ENCODE results near the gene INSIG2. TPM values are rescaled to one million over a fixed set of nuclear protein-coding genes. Genes with fewer than 3 reads are reported as not detected.

The INSIG2 gene
- total RNA-seq, 2 experiments from 2014 or later = 30.1 to 32.6 TPM

DNA sequence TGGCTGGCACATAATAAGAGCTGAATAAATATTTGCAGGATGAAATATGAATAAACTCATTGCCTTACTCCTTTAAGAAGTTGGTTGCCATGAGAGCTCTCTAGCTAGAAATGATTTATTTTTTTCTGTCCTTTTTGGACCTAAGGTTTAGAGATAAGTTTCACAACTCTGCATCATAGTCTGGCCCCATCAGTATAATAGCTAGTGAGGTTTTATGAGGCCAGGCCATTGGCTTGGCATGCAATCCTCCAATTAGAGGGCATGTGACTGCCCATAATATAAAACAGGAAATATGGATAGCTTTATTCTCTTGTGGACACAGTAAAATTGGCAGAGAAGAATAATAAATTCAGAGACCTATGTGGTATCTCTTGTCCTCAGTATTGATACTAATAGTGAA is 26.2 kb upstream of the INSIG2 start:
- Mint-ChIP-seq H3K27ac (no peak overlapping the region), H3K4me3 (no peak overlapping the region), H3K4me1 (ENCODE audit: low read depth) (peaks cover 13% of the 10 kb centered on the region), H3K9me3 (ENCODE audit: insufficient read depth) (no peaks in the 10 kb centered on the region), H3K27me3 (ENCODE audit: low read depth) (peaks cover 34% of the 10 kb centered on the region), H3K36me3 (ENCODE audit: low read depth) (no peaks in the 10 kb centered on the region)
- no peak for ATAC-seq
- ChIA-PET POLR2A (no interaction called here), CTCF (interaction anchor here (1.5 to 2.8 kb wide), 3 partner anchors 11 to 30 kb away, joined by 9 to 11 read pairs (median 10); no protein-coding TSS in a partner anchor)
- no peak for DNase-seq

DNA sequence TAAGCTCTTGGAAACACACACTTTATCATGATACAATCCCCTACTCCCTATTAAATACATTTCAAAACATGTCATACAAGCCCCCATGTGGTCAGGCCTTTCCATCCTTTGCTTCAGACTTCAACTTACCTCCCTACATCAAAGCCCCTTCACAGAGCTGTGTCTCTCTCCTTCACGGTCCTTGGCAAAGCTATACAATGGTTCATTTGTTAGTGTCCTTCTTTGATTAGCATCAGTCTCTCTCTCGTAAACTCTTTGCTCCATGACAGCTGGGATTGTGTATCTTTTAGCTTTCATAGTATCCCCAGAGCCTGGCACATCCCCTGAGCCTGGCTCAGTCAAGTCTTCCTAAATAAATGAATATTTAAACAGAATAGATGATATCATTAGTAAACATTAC is 25.6 kb upstream of the INSIG2 start:
- Mint-ChIP-seq H3K4me3 (no peak overlapping the region), H3K27me3 (ENCODE audit: low read depth) (peaks cover 34% of the 10 kb centered on the region), H3K27ac (no peak overlapping the region), H3K9me3 (ENCODE audit: insufficient read depth) (no peaks in the 10 kb centered on the region), H3K36me3 (ENCODE audit: low read depth) (no peaks in the 10 kb centered on the region), H3K4me1 (ENCODE audit: low read depth) (peaks cover 13% of the 10 kb centered on the region)
- CTCF ChIA-PET = interaction anchor here (1.0 to 2.8 kb wide), 4 partner anchors 11 to 30 kb away, joined by 3 to 11 read pairs (median 10); no protein-coding TSS in a partner anchor
- POLR2A ChIA-PET = no interaction called here
- DNase-seq = no peak
- no peak for ATAC-seq

DNA sequence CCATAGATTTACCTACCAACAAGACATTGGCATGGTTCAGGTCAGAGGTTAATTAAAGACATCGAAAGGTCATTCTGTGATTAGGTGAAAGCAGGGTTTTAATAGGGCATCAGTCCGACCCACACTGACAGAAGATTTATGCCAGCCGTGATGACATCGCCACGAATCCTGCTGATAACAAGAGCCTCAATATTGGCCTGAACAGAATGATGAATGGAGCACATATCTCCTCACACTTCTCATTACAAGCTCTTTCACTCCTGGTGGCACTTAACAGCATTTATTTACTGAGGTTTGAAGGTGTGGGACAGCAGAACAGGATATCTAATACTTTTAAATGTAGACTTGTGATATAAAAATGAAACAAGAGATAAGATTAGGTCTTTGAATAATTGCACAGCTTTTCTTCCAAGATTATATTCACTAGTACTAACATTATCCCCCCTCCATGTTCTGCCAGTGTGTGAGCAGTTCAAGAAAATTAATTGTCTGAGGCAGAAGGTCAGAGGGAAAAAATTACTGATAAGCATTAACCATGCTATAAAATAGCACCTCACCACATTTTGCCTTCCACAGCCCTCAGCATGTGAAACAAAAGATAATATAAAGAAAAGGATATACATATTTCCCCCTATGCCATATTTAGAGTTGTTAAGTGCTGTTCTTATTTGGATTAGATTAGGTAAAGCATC is 23.1 kb upstream of the INSIG2 start:
- H3K4me3 Mint-ChIP-seq = no peak overlapping the region
- no peaks in the 10 kb centered on the region for H3K36me3 Mint-ChIP-seq (ENCODE audit: low read depth)
- H3K27ac Mint-ChIP-seq = no peak overlapping the region
- POLR2A ChIA-PET = no interaction called here
- CTCF ChIA-PET = interaction anchor here (3.5 kb wide), 1 partner anchor 33 kb away, joined by 10 read pairs; no protein-coding TSS in a partner anchor
- H3K9me3 Mint-ChIP-seq (ENCODE audit: insufficient read depth) = no peaks in the 10 kb centered on the region
- peaks cover 38% of the 10 kb centered on the region for H3K27me3 Mint-ChIP-seq (ENCODE audit: low read depth)
- no peak for DNase-seq
- H3K4me1 Mint-ChIP-seq (ENCODE audit: low read depth) = peaks cover 7% of the 10 kb centered on the region
- ATAC-seq = no peak

DNA sequence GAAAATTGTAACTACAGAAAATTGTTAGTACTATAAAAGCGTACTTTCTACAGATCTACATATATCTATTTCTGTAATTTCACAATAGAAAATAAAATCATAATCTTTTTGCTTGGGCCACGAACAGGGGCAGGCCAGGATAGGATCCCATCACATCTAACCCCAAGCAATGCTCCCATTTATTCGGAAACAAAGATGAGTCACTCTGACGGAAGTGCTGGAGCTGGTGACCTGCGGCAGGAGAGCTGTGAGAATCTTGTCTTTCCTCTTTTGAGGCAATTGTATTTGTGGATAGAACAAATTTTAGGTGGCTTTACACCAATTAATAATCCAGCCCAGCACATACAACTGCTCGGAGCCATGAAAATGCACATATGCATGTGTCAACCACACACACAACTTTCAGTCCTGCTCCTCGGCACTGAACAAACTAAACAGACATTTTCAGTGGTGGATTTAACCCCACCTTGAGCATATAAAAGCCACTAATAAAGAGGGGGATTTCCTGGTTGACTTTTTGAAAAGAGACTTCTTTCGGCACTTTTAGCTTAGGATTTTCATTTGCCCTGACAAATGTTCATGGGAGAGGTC is 22.3 kb upstream of the INSIG2 start:
- POLR2A ChIA-PET = no interaction called here
- Mint-ChIP-seq H3K27ac (no peak overlapping the region), H3K27me3 (ENCODE audit: low read depth) (peaks cover 37% of the 10 kb centered on the region), H3K4me3 (no peak overlapping the region), H3K4me1 (ENCODE audit: low read depth) (peaks cover 2% of the 10 kb centered on the region), H3K9me3 (ENCODE audit: insufficient read depth) (no peaks in the 10 kb centered on the region), H3K36me3 (ENCODE audit: low read depth) (no peaks in the 10 kb centered on the region)
- DNase-seq (no peak), ATAC-seq (no peak)
- CTCF ChIA-PET = interaction anchor here (0.7 to 3.5 kb wide), 2 partner anchors 33 to 63 kb away, joined by 3 to 10 read pairs; no protein-coding TSS in a partner anchor

DNA sequence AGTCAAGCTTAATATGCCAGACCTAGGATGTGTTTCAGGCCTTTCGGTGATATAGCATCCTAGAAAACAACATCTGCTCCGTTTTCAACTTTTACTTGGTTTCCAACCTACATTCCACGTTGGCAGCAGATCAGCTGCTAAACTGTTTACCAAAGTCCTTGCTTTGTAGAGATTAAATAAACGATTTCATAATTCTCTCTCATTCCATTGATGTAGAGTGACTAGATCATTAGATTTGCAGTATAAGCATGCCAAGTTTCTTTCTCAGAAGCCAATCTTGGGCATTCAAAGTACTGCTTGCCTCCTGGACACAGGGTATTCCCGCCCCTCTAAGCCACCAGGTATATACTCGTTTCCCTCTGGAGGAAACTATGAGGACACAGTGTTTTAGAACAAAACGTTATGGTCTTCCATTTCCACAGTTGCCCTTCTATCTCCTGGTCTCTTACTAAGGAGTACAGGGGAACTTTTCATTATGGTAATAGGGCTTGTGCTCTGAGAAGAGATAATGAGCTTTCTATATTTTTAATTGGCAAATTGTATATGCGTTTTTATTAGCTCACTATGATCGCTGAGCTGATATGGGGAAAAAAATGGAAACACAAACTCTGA is 10.5 kb upstream of the INSIG2 start:
- DNase-seq = no peak
- no peak overlapping the region for H3K4me3 Mint-ChIP-seq
- H3K4me1 Mint-ChIP-seq (ENCODE audit: low read depth) = no peaks in the 10 kb centered on the region
- ATAC-seq = no peak
- peaks cover 41% of the 10 kb centered on the region for H3K27me3 Mint-ChIP-seq (ENCODE audit: low read depth)
- H3K36me3 Mint-ChIP-seq (ENCODE audit: low read depth) = no peaks in the 10 kb centered on the region
- ChIA-PET CTCF (interaction anchor here (1.0 to 1.8 kb wide), 3 partner anchors 10 to 45 kb away, joined by 3 to 7 read pairs (median 5); partner anchors contain the start of gene INSIG2), POLR2A (no interaction called here)
- no peaks in the 10 kb centered on the region for H3K9me3 Mint-ChIP-seq (ENCODE audit: insufficient read depth)
- H3K27ac Mint-ChIP-seq = no peak overlapping the region

- POLR2A ChIA-PET = no interaction called here
- Mint-ChIP-seq H3K4me1 (ENCODE audit: low read depth) (no peaks in the 10 kb centered on the region), H3K36me3 (ENCODE audit: low read depth) (no peaks in the 10 kb centered on the region), H3K27ac (no peak overlapping the region), H3K4me3 (no peak overlapping the region), H3K9me3 (ENCODE audit: insufficient read depth) (no peaks in the 10 kb centered on the region), H3K27me3 (ENCODE audit: low read depth) (peaks cover 36% of the 10 kb centered on the region)
- CTCF ChIA-PET = interaction anchor here (1.0 to 1.8 kb wide), 3 partner anchors 9 to 46 kb away, joined by 3 to 7 read pairs (median 5); partner anchors contain the start of gene INSIG2
- DNase-seq (no peak), ATAC-seq (no peak)
Observed at GRCh38 chr2:118078734-118079133, 9.5 kb upstream of the INSIG2 start.

DNA sequence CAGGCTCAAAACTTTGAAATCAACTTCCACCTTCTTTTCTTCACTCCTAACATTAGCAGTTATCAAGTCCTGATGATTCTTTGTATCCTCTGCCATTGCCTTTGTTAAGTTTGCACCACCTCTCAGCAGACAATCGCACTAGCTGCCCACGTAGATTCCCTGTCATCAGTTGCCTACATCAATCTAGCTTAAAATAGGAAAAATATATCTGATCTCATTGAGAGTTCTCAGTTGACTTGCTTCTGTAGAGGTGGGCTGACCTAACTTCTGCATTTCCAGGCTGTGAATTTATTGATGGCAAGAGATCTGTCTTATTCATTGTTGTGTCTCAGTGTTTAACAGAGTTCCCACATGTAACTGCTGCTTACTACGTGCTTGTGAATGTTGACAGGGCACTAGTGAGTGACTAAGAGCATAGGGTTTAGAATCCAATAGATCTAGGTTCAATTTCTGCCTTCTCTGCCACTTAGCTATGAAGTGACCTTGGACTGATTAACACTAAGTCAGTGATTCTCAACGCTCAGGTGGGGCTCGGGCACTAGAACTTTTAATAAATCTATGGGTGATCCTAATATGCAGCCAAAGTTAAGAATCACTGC is 3.7 kb upstream of the INSIG2 start:
- ATAC-seq (no peak), DNase-seq (no peak)
- Mint-ChIP-seq H3K27me3 (ENCODE audit: low read depth) (peaks cover 27% of the 10 kb centered on the region), H3K36me3 (ENCODE audit: low read depth) (no peaks in the 10 kb centered on the region), H3K27ac (no peak overlapping the region), H3K9me3 (ENCODE audit: insufficient read depth) (no peaks in the 10 kb centered on the region), H3K4me1 (ENCODE audit: low read depth) (peaks cover 4% of the 10 kb centered on the region), H3K4me3 (no peak overlapping the region)
- POLR2A ChIA-PET = no interaction called here
- CTCF ChIA-PET = interaction anchor here (0.5 to 2.0 kb wide), 7 partner anchors 37 to 772 kb away, joined by 3 to 6 read pairs (median 4); partner anchors contain the start of gene DDX18

DNA sequence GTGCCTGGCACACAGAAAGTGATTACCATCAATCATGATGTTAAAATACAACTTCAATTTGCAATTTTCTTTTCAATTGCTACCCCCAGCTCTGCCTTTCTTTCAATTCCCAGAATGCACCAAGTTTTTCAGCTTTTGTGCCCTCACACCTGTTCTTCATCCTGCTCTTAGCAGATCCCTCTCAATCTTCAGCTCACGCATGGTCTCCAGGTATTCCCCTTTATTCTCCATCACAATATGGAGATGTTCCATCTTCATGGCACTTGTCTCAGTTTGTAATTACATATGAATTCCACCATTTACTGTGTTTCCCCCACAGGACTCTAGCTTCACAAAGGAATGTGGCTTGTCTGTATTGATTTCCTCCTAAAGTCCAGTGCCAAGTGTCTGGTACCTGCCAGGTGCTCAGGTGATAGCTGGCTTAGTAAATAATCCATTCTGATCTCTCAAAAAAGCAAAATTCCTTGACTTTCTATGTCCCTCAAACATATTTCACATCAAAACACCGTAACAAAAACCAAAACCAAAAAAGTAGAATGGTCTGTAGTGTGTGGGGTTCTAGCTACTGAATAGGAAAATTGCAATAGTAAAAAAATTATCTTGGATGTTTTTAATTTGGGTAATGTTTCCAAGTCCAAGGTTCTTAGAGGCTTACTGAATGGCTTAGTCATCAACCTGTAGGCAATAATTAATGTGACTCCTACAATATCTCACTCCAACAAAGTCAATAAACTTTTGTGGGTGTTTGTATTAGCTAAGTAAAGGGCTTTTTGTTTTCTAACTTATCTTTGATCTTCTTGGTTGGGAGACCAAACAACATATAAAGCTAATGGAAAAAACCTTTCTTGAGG is 2.9 kb upstream of the INSIG2 start:
- no peak overlapping the region for H3K27ac Mint-ChIP-seq
- CTCF ChIA-PET = interaction anchor here (1.2 to 2.0 kb wide), 4 partner anchors 38 to 271 kb away, joined by 3 to 6 read pairs (median 4); partner anchors contain the start of gene DDX18

GRCh38 chr2:118086024-118086633 is 2.1 kb upstream of the INSIG2 start:
- H3K9me3 Mint-ChIP-seq (ENCODE audit: insufficient read depth) = no peaks in the 10 kb centered on the region
- ChIA-PET POLR2A (no interaction called here), CTCF (interaction anchor here (1.2 to 2.0 kb wide), 3 partner anchors 53 to 272 kb away, joined by 3 to 6 read pairs (median 4); partner anchors contain the start of gene DDX18)
- no peak for DNase-seq
- H3K4me3 Mint-ChIP-seq = no peak overlapping the region
- H3K36me3 Mint-ChIP-seq (ENCODE audit: low read depth) = peaks cover 6% of the 10 kb centered on the region
- ATAC-seq = no peak
- H3K27ac Mint-ChIP-seq = no peak overlapping the region
- H3K4me1 Mint-ChIP-seq (ENCODE audit: low read depth) = peaks cover 12% of the 10 kb centered on the region
- peaks cover 24% of the 10 kb centered on the region for H3K27me3 Mint-ChIP-seq (ENCODE audit: low read depth)

More for the DNA sequence above, 2.9 kb upstream of the INSIG2 start:
- Mint-ChIP-seq H3K4me3 (no peak overlapping the region), H3K9me3 (ENCODE audit: insufficient read depth) (no peaks in the 10 kb centered on the region), H3K27me3 (ENCODE audit: low read depth) (peaks cover 24% of the 10 kb centered on the region), H3K4me1 (ENCODE audit: low read depth) (peaks cover 9% of the 10 kb centered on the region), H3K36me3 (ENCODE audit: low read depth) (peaks cover 5% of the 10 kb centered on the region)
- POLR2A ChIA-PET = no interaction called here
- DNase-seq (no peak), ATAC-seq (no peak)

DNA sequence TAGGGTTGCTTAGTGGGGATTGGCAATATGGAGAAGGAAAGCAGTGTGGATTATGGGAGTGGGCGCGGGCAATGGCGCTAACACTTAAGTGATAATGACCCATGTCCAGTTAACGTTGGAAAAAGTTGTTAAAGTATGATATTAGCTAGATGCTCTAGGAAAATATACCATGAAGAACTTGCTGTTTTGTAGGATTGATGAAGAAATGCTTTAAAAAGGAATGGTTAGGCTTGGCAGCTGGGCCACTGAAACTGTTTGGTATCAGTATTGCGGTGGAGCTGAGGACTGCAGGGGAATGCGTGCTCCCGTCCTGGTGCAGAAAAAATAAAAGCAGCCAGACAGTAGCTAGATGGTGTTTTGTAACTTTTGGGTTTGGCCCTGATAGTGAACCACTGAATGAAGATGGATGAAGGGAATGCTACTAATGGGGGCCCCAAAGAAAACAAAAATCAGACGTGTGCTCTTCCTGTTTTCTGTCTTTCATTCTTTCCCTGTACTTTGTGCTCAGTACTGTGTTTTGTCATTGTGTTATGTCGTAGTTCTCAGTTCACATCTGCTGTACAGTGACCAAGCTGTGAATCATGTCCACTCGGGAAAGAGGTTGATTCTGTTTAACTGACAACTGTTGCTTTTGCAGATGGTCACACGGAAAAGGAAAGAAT is 999 bp downstream of the INSIG2 start:
- ChIA-PET CTCF (interaction anchor here (1.0 to 3.0 kb wide), 9 partner anchors 16 to 275 kb away, joined by 3 to 14 read pairs (median 4); partner anchors contain the start of gene DDX18), POLR2A (interaction anchor here (0.8 to 1.3 kb wide), 2 partner anchors 29 to 94 kb away, joined by 4 to 5 read pairs; no protein-coding TSS in a partner anchor)
- Mint-ChIP-seq H3K4me1 (ENCODE audit: low read depth) (peaks cover 29% of the 10 kb centered on the region), H3K27ac (peak overlapping the region; percentile 89), H3K9me3 (ENCODE audit: insufficient read depth) (no peaks in the 10 kb centered on the region), H3K4me3 (peak overlapping the region; percentile 92), H3K36me3 (ENCODE audit: low read depth) (peaks cover 12% of the 10 kb centered on the region), H3K27me3 (ENCODE audit: low read depth) (peaks cover 8% of the 10 kb centered on the region)
- peak; percentile 17 for ATAC-seq
- peak; percentile 48 for DNase-seq

Measured in activated CD8-positive, alpha-beta T cell treated with anti-CD3 and anti-CD28 coated beads, Interleukin-2, amount 10 ng/mL, durations not matched to agents 7 days and 5 days (primary cell).